HEK293 (cell line): Measurements from ENCODE around the gene CHD5.

ENCODE experiments used
- CTCF ChIA-PET: fragments of 350-600 bp; formaldehyde crosslinking; extraction: SDS; loops from one replicate; lab custom pipeline; 2021; ENCODE audit warnings: antibody characterized with exemption; lab: Yijun Ruan, JAX
- POLR2A ChIA-PET: fragments of 300-600 bp; formaldehyde crosslinking; extraction: SDS; loops from one replicate; lab custom pipeline; 2020; ENCODE audit warnings: antibody characterized with exemption, inconsistent platforms; lab: Yijun Ruan, JAX
- H3K27ac ChIP-seq: fragments of 200-500 bp; sonication (Bioruptor generic); 2 replicates; pipeline ENCODE4 v1.5.1; 2014; ENCODE audit warnings: low read depth, low read length, control low read depth, inconsistent platforms; ENCODE audit errors: extremely low read depth
- H3K36me3 ChIP-seq, 2 experiments: fragments of 200-500 bp in 1 of 2; sonication (Bioruptor generic) in 1 of 2; 1 replicate in 1 of 2; 2 replicates in 1 of 2; pipeline ENCODE4 v1.5.1; 2014 to 2017; ENCODE audit warnings: inconsistent platforms in 2 of 2, low read length in 2 of 2; ENCODE audit not compliant: control insufficient read depth in 2 of 2, insufficient read depth in 1 of 2
- H3K4me1 ChIP-seq: fragments of 200-500 bp; sonication (Bioruptor generic); 2 replicates; pipeline ENCODE4 v1.5.1; 2014; ENCODE audit warnings: mild to moderate bottlenecking, low read length, inconsistent platforms; ENCODE audit not compliant: control insufficient read depth, insufficient read depth
- H3K4me3 ChIP-seq: 2 replicates; pipeline ENCODE4 v1.5.1; 2011; ENCODE audit warnings: low read depth, mild to moderate bottlenecking, control low read depth, low read length, moderate library complexity
- H3K9me3 ChIP-seq: fragments of 200-500 bp; sonication (Bioruptor generic); 2 replicates; pipeline ENCODE4 v1.5.1; 2014; ENCODE audit warnings: low read depth, low read length, inconsistent platforms; ENCODE audit not compliant: control insufficient read depth, insufficient read depth
- FEZF1 ChIP-seq: fragments of 450-650 bp; formaldehyde crosslinking; IDR thresholded peaks from 2 replicates; pipeline ENCODE4 v1.5.1; 2016; ENCODE audit warnings: missing biosample characterization, missing genetic modification characterization
- GLI2 ChIP-seq: fragments of 450-650 bp; formaldehyde crosslinking; IDR thresholded peaks from 2 replicates; pipeline ENCODE4; 2017; ENCODE audit warnings: missing biosample characterization, missing genetic modification characterization, low read depth, borderline replicate concordance
- GLIS2 ChIP-seq: fragments of 450-650 bp; formaldehyde crosslinking; IDR thresholded peaks from 2 replicates; pipeline ENCODE4 v1.5.1; 2016; ENCODE audit warnings: missing biosample characterization, missing genetic modification characterization
- KLF10 ChIP-seq: fragments of 450-650 bp; IDR thresholded peaks from 2 replicates; pipeline ENCODE4 v1.5.1; 2018; ENCODE audit warnings: missing biosample characterization, mild to moderate bottlenecking, missing genetic modification characterization
- KLF9 ChIP-seq: fragments of 450-650 bp; formaldehyde crosslinking; IDR thresholded peaks from 2 replicates; pipeline ENCODE4 v1.5.1; 2016; ENCODE audit warnings: missing biosample characterization, missing genetic modification characterization, low read depth
- SCRT1 ChIP-seq: fragments of 450-650 bp; formaldehyde crosslinking; IDR thresholded peaks from 2 replicates; pipeline ENCODE4 v1.5.1; 2016; ENCODE audit warnings: missing biosample characterization, missing genetic modification characterization, borderline replicate concordance
- TCF7L2 ChIP-seq: IDR thresholded peaks from 2 replicates; pipeline ENCODE4 v1.6.1; 2011; ENCODE audit warnings: low read depth, mild to moderate bottlenecking, inconsistent platforms, low read length, moderate library complexity, borderline replicate concordance
- TRIM28 ChIP-seq: IDR thresholded peaks from 2 replicates; pipeline ENCODE4 v1.6.1; 2011; ENCODE audit warnings: low read length, control low read depth, borderline replicate concordance
- ZBTB6 ChIP-seq: fragments of 450-650 bp; formaldehyde crosslinking; IDR thresholded peaks from 2 replicates; pipeline ENCODE4 v1.5.1; 2017; ENCODE audit warnings: missing biosample characterization, missing genetic modification characterization
- ZIC2 ChIP-seq: fragments of 450-650 bp; formaldehyde crosslinking; IDR thresholded peaks from 2 replicates; pipeline ENCODE4 v1.5.1; 2016; ENCODE audit warnings: missing biosample characterization, missing genetic modification characterization
- ZNF138 ChIP-seq: fragments of 450-650 bp; formaldehyde crosslinking; IDR thresholded peaks from 2 replicates; pipeline ENCODE4 v1.5.1; 2016; ENCODE audit warnings: missing biosample characterization, missing genetic modification characterization, borderline replicate concordance
- ZNF202 ChIP-seq: fragments of 450-650 bp; formaldehyde crosslinking; IDR thresholded peaks from 2 replicates; pipeline ENCODE4 v1.5.1; 2016; ENCODE audit warnings: missing biosample characterization, missing genetic modification characterization, borderline replicate concordance
- ZNF23 ChIP-seq: fragments of 450-650 bp; formaldehyde crosslinking; IDR thresholded peaks from 2 replicates; pipeline ENCODE4 v1.5.1; 2016; ENCODE audit warnings: missing biosample characterization, missing genetic modification characterization, borderline replicate concordance
- ZNF341 ChIP-seq: fragments of 450-650 bp; formaldehyde crosslinking; IDR thresholded peaks from 2 replicates; pipeline ENCODE4; 2016; ENCODE audit warnings: low read depth, missing biosample characterization, missing genetic modification characterization
- ZNF423 ChIP-seq: fragments of 450-650 bp; formaldehyde crosslinking; IDR thresholded peaks from 2 replicates; pipeline ENCODE4 v1.5.1; 2016; ENCODE audit warnings: missing biosample characterization, missing genetic modification characterization
- ZNF449 ChIP-seq: fragments of 450-650 bp; formaldehyde crosslinking; IDR thresholded peaks from 2 replicates; pipeline ENCODE4 v1.5.1; 2017; ENCODE audit warnings: missing biosample characterization, mild to moderate bottlenecking, missing genetic modification characterization, moderate library complexity
- ZNF600 ChIP-seq: fragments of 450-650 bp; formaldehyde crosslinking; IDR thresholded peaks from 2 replicates; pipeline ENCODE4 v1.5.1; 2016; ENCODE audit warnings: missing biosample characterization, missing genetic modification characterization
- ZNF623 ChIP-seq: fragments of 450-650 bp; formaldehyde crosslinking; IDR thresholded peaks from 2 replicates; pipeline ENCODE4 v1.5.1; 2016; ENCODE audit warnings: missing biosample characterization, missing genetic modification characterization
- ZNF629 ChIP-seq: fragments of 450-650 bp; formaldehyde crosslinking; IDR thresholded peaks from 2 replicates; pipeline ENCODE4 v1.5.1; 2017; ENCODE audit warnings: missing biosample characterization, missing genetic modification characterization
- ZNF747 ChIP-seq: fragments of 450-650 bp; formaldehyde crosslinking; IDR thresholded peaks from 2 replicates; pipeline ENCODE4 v1.5.1; 2016; ENCODE audit warnings: missing biosample characterization, missing genetic modification characterization
- TF ChIP-seq, protein P1 (sequence below): fragments of 450-650 bp; formaldehyde crosslinking; IDR thresholded peaks from 2 replicates; pipeline ENCODE4 v1.5.1; 2017; ENCODE audit warnings: missing biosample characterization, missing genetic modification characterization
- TF ChIP-seq, protein P2 (sequence below): fragments of 450-650 bp; formaldehyde crosslinking; IDR thresholded peaks from 2 replicates; pipeline ENCODE4 v1.5.1; 2016; ENCODE audit warnings: missing biosample characterization, missing genetic modification characterization

CHD5 gene

DNA sequence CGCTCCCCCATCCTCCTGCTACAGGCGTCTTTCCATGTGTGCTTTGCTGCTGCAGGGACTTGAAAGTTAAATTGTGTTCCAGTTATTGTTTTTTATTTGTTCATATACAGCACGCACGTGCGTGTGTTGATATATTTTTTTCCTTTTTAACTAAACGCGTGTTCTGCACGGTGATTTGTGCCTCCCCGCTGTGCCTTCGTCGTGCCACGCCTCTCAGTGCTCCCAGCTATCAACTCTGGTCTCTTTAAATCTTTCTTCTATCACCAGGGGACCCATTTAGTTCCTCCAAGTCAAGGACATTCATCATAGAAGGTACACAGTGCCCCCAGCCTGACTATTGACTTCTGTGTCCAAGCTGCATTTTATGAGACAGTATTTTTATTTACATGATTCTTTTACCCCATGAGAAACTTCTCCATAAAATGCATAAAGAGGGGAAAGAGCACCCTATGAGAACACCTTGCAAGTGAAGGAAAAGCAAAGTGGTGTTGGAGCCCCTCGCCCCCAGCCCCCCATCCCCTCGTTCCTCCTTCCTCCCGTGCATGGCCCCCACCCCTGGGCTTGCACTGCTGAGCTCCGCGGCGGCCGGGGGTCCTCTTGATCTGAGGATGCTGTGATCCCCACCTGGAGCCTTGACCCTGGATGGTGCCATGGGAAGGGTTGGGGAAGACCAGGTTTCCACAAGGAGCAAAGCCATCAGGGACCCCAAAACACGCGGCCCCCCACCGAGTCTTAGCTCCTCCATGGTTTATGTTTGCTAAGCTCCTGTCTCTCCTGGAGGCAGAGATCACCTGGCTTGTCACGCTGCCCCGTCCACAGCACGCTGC lies 88.9 kb downstream of the CHD5 start:
- H3K36me3 ChIP-seq, result no peaks in the 10 kb centered on the region
- no peak overlapping the region for H3K4me3 ChIP-seq
- CTCF ChIA-PET, result no interaction called here
- POLR2A ChIA-PET, result no interaction called here
- H3K9me3 ChIP-seq, result no peaks in the 10 kb centered on the region
- H3K27ac ChIP-seq, result no peak overlapping the region
- TF ChIP-seq ZBTB6 (no peak), ZNF423 (tag by site-specific recombination) (peak; percentile 76; the same call in 1 of the 2 replicates), GLI2 (tag by site-specific recombination) (0 out of 2 replicates have a peak, but pooled peaks have one; percentile 28), TCF7L2 (peak; percentile 44; the same call in 1 of the 2 replicates), ZNF629 (tag by site-specific recombination) (no peak), TRIM28 (peak; percentile 24; the same call in 1 of the 2 replicates), KLF10 (0 out of 2 replicates have a peak, but pooled peaks have one; percentile 44), ZIC2 (tag by site-specific recombination) (peak; percentile 89), ZNF449 (tag by site-specific recombination) (no peak), KLF9 (0 out of 2 replicates have a peak, but pooled peaks have one; percentile 10), SCRT1 (tag by site-specific recombination) (no peak), FEZF1 (tag by site-specific recombination) (peak; percentile 72), ZNF747 (tag by site-specific recombination) (no peak), ZNF341 (tag by site-specific recombination) (no peak), ZNF202 (no peak), ZNF138 (no peak), ZNF600 (tag by site-specific recombination) (0 out of 2 replicates have a peak, but pooled peaks have one; percentile 36)
- TF ChIP-seq, protein P1, sequence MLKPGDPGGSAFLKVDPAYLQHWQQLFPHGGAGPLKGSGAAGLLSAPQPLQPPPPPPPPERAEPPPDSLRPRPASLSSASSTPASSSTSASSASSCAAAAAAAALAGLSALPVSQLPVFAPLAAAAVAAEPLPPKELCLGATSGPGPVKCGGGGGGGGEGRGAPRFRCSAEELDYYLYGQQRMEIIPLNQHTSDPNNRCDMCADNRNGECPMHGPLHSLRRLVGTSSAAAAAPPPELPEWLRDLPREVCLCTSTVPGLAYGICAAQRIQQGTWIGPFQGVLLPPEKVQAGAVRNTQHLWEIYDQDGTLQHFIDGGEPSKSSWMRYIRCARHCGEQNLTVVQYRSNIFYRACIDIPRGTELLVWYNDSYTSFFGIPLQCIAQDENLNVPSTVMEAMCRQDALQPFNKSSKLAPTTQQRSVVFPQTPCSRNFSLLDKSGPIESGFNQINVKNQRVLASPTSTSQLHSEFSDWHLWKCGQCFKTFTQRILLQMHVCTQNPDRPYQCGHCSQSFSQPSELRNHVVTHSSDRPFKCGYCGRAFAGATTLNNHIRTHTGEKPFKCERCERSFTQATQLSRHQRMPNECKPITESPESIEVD (tag by site-specific recombination), result 0 out of 2 replicates have a peak, but pooled peaks have one; percentile 26
- TF ChIP-seq, protein P2, sequence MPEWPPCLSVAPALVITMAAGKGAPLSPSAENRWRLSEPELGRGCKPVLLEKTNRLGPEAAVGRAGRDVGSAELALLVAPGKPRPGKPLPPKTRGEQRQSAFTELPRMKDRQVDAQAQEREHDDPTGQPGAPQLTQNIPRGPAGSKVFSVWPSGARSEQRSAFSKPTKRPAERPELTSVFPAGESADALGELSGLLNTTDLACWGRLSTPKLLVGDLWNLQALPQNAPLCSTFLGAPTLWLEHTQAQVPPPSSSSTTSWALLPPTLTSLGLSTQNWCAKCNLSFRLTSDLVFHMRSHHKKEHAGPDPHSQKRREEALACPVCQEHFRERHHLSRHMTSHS (tag by site-specific recombination), result peak; percentile 46; the same call in 1 of the 2 replicates
- TF ChIP-seq, all 188 proteins: peak for 11
- H3K4me1 ChIP-seq, result no peaks in the 10 kb centered on the region

GRCh38 chr1:6090288-6090687 lies 89.8 kb downstream of the CHD5 start:
- H3K27ac ChIP-seq, result no peak overlapping the region
- H3K4me1 ChIP-seq, result no peaks in the 10 kb centered on the region
- H3K9me3 ChIP-seq, result no peaks in the 10 kb centered on the region
- no peak overlapping the region for H3K4me3 ChIP-seq
- no peaks in the 10 kb centered on the region for H3K36me3 ChIP-seq
- peak; percentile 49; the same call in 1 of the 2 replicates for TF ChIP-seq ZBTB6
- TF ChIP-seq ZNF23 (tag by site-specific recombination), result no peak
- no peak for TF ChIP-seq ZNF623 (tag by site-specific recombination)
- TF ChIP-seq GLIS2 (tag by site-specific recombination), result peak; percentile 42; the same call in 1 of the 2 replicates
- no peak for TF ChIP-seq KLF10
- TF ChIP-seq ZNF423 (tag by site-specific recombination), result no peak
- ChIA-PET POLR2A (no interaction called here), CTCF (no interaction called here)
